ENCODE measurements around the gene ITPK1.

GRCh38 chr14:92945544-92945943 lies 170.2 kb downstream of the ITPK1 start:
- TF ChIP-seq, protein P1, sequence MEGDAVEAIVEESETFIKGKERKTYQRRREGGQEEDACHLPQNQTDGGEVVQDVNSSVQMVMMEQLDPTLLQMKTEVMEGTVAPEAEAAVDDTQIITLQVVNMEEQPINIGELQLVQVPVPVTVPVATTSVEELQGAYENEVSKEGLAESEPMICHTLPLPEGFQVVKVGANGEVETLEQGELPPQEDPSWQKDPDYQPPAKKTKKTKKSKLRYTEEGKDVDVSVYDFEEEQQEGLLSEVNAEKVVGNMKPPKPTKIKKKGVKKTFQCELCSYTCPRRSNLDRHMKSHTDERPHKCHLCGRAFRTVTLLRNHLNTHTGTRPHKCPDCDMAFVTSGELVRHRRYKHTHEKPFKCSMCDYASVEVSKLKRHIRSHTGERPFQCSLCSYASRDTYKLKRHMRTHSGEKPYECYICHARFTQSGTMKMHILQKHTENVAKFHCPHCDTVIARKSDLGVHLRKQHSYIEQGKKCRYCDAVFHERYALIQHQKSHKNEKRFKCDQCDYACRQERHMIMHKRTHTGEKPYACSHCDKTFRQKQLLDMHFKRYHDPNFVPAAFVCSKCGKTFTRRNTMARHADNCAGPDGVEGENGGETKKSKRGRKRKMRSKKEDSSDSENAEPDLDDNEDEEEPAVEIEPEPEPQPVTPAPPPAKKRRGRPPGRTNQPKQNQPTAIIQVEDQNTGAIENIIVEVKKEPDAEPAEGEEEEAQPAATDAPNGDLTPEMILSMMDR (IDR thresholded peaks at IDR 0.05), result no peak
- no peak for TF ChIP-seq POLR2AphosphoS5 (IDR thresholded peaks at IDR 0.05; ENCODE audit: low read depth, low read length)

All from Panc1 (cell line).